Gastrocnemius medialis (tissue), 4 donors: ENCODE data around the gene THOP1. TPM values are rescaled to one million over a fixed set of nuclear protein-coding genes. Genes with fewer than 3 reads are reported as not detected.

Experiments used
- ATAC-seq, 2 donors: fragments of 150-250 bp; one replicate each; pipeline ENCODE4 v1.9.1; 2016
- DNase-seq, 2 donors: peaks; one replicate each; pipeline ENCODE4 v3.0.0-alpha.2; 2019
- H3K27ac ChIP-seq, 4 donors: fragments of 200-600 bp; sonication (generic); 1 replicate in 1 of 4; 2 replicates in 3 of 4; pipeline ENCODE4 v1.5.1; 2016 to 2018; ENCODE audit warnings: mild to moderate bottlenecking in 2 of 4, moderate library complexity in 1 of 4
- H3K27me3 ChIP-seq, 3 donors: fragments of 200-600 bp; sonication (generic) in 2 of 3; 1 replicate in 1 of 3; 2 replicates in 2 of 3; pipeline versions ENCODE4 v1.5.1 to v1.6.0; 2016 to 2019; ENCODE audit warnings: mild to moderate bottlenecking in 1 of 3, moderate library complexity in 1 of 3
- H3K36me3 ChIP-seq, 2 donors: fragments of 200-600 bp; sonication (generic) in 1 of 2; one replicate each; pipeline ENCODE4 v1.5.1; 2017 to 2018
- H3K4me1 ChIP-seq, 2 donors: fragments of 200-600 bp; sonication (generic) in 1 of 2; one replicate each; pipeline ENCODE4 v1.5.1; 2016 to 2017; ENCODE audit warnings: mild to moderate bottlenecking in 2 of 2
- H3K4me3 ChIP-seq, 4 donors: fragments of 200-600 bp; sonication (generic) in 3 of 4; 1 replicate in 1 of 4; 2 replicates in 3 of 4; pipeline ENCODE4 v1.5.1; 2016 to 2019; ENCODE audit warnings: mild to moderate bottlenecking in 2 of 4
- H3K9me3 ChIP-seq, 3 donors: fragments of 200-600 bp; sonication (generic) in 2 of 3; 1 replicate in 1 of 3; 2 replicates in 2 of 3; pipeline ENCODE4 v1.5.1; 2016 to 2019
- CTCF ChIP-seq, 5 experiments: fragments of 450-650 bp in 3 of 5; fragments of 200-600 bp in 2 of 5; sonication (generic) in 2 of 5; IDR thresholded peaks in 4 of 5; conservative IDR thresholded peaks in 1 of 5; 1 replicate in 4 of 5; 2 replicates in 1 of 5; pipeline ENCODE4 v1.5.1; 2016 to 2019; ENCODE audit warnings: antibody characterized with exemption in 5 of 5, mild to moderate bottlenecking in 3 of 5, moderate library complexity in 3 of 5
- POLR2A ChIP-seq, 2 donors: fragments of 450-650 bp; IDR thresholded peaks; one replicate each; pipeline ENCODE4 v1.6.1; 2017; ENCODE audit warnings: antibody characterized with exemption in 2 of 2, mild to moderate bottlenecking in 2 of 2, moderate library complexity in 2 of 2
- in situ Hi-C, 4 donors: fragments of 200-750 bp; cut with MboI; loops; one replicate each; pipeline versions ENCODE4 v1.15.0 to v1.8.0; 2017; ENCODE audit warnings: low sequenced_read_pairs in 4 of 4
- intact Hi-C: fragments of 100-400 bp; cut with DNase I; formaldehyde crosslinking; loops from one replicate; pipeline ENCODE4 v1.15.1; 2023; ENCODE audit warnings: low total_unique reads
- total RNA-seq, 4 donors: library from RNA; depleted of rRNA; stranded (reverse); fragments of >200 nt; gene quantifications; one replicate each; pipeline versions ENCODE4 v1.1.0 to v1.2.3, GENCODE V29; 2016

THOP1 gene
- total RNA-seq, 4 donors from 2014 or later = 31.5 to 114 (median 73.0) TPM

- no peak for TF ChIP-seq POLR2A (IDR thresholded peaks at IDR 0.05)
- TF ChIP-seq CTCF (IDR thresholded peaks at IDR 0.05 in 4 of 5, conservative IDR thresholded peaks at IDR 0.05 in 1 of 5) = no peak
- Histone ChIP-seq H3K4me1 (peaks cover 0 to 6% of the 10 kb centered on the region in 2 donors), H3K27ac (no peak overlapping the region), H3K36me3 (peaks cover 0 to 29% of the 10 kb centered on the region in 2 donors), H3K9me3 (no peaks in the 10 kb centered on the region), H3K27me3 (no peaks in the 10 kb centered on the region), H3K4me3 (no peak overlapping the region)
- ATAC-seq (no peak), DNase-seq (no peak)
- intact Hi-C loops (no loop called here), in situ Hi-C loops (loop anchor here in 1 of 4 donors (5.0 kb wide), 1 partner anchor 99 kb away; no protein-coding TSS in a partner anchor)
These were observed 33.9 kb upstream of the THOP1 start for GRCh38 chr19:2751438-2751830.

- DNase-seq (no peak), ATAC-seq (no peak)
- no peaks in the 10 kb centered on the region for H3K9me3 ChIP-seq
- no peaks in the 10 kb centered on the region for H3K4me1 ChIP-seq
- in situ Hi-C loops (loop anchor here in 1 of 4 donors (5.0 kb wide), 1 partner anchor 103 kb away; no protein-coding TSS in a partner anchor), intact Hi-C loops (no loop called here)
- H3K27me3 ChIP-seq = no peaks in the 10 kb centered on the region
- H3K4me3 ChIP-seq = no peak overlapping the region
- TF ChIP-seq POLR2A (IDR thresholded peaks at IDR 0.05) (no peak), CTCF (IDR thresholded peaks at IDR 0.05 in 4 of 5, conservative IDR thresholded peaks at IDR 0.05 in 1 of 5) (no peak)
- no peak overlapping the region for H3K27ac ChIP-seq
- H3K36me3 ChIP-seq = peaks cover 0 to 60% of the 10 kb centered on the region in 2 donors
These were observed 30.4 kb upstream of the THOP1 start for GRCh38 chr19:2754659-2755447.

- Histone ChIP-seq H3K27me3 (no peaks in the 10 kb centered on the region), H3K4me1 (no peaks in the 10 kb centered on the region), H3K9me3 (no peaks in the 10 kb centered on the region), H3K4me3 (no peak overlapping the region), H3K36me3 (peaks cover 0 to 60% of the 10 kb centered on the region in 2 donors), H3K27ac (no peak overlapping the region)
- intact Hi-C loops = no loop called here
- ATAC-seq (no peak), DNase-seq (no peak)
- TF ChIP-seq CTCF (IDR thresholded peaks at IDR 0.05 in 4 of 5, conservative IDR thresholded peaks at IDR 0.05 in 1 of 5) = no peak
- TF ChIP-seq POLR2A (IDR thresholded peaks at IDR 0.05) = no peak
- in situ Hi-C loops = no loop called here
These were observed 29.9 kb upstream of the THOP1 start for GRCh38 chr19:2755448-2755705.

GRCh38 chr19:2755811-2756210 is 29.5 kb upstream of the THOP1 start:
- DNase-seq (no peak), ATAC-seq (no peak)
- in situ Hi-C loops (no loop called here), intact Hi-C loops (no loop called here)
- H3K9me3 ChIP-seq = no peaks in the 10 kb centered on the region
- no peak overlapping the region for H3K27ac ChIP-seq
- TF ChIP-seq CTCF (IDR thresholded peaks at IDR 0.05 in 4 of 5, conservative IDR thresholded peaks at IDR 0.05 in 1 of 5) (no peak), POLR2A (IDR thresholded peaks at IDR 0.05) (no peak)
- no peaks in the 10 kb centered on the region for H3K27me3 ChIP-seq
- H3K4me3 ChIP-seq = no peak overlapping the region
- H3K4me1 ChIP-seq = no peaks in the 10 kb centered on the region
- H3K36me3 ChIP-seq = peaks cover 0 to 63% of the 10 kb centered on the region in 2 donors
